ENCODE measurements around the gene GOLGA1. TPM values are rescaled to one million over a fixed set of nuclear protein-coding genes. Genes with fewer than 3 reads are reported as not detected.

Gene GOLGA1
- total RNA-seq, 1 experiment from 2014 or later = 9.6 TPM

DNA sequence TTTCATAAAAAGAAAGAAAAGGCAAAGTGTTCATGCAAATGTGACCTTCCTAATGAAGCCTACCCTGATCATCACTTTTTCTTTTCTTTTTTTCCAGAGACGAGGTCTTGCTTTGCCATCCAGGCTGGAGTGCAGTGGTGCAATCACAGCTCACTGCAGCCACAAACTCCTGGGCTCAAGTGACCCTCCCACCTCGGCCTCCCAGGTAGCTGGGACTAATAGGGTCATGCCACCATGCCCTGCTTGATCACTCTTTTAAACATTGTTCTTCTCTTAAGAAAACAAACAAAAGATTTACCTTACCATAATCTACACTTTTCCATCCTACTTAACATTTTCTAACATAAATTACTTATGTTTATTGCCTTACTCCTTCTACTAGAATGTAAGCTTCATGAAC is 8.5 kb upstream of the GOLGA1 start:
- H3K27me3 Mint-ChIP-seq (ENCODE audit: low read depth) = no peaks in the 10 kb centered on the region
- CTCF ChIA-PET = no interaction called here
- TF ChIP-seq RELA (CRISPR knock-in tag; IDR thresholded peaks at IDR 0.05; ENCODE audit: borderline replicate concordance) (no peak), TP53 (CRISPR knock-in tag; IDR thresholded peaks at IDR 0.05) (no peak)
- TF ChIP-seq, protein P1, sequence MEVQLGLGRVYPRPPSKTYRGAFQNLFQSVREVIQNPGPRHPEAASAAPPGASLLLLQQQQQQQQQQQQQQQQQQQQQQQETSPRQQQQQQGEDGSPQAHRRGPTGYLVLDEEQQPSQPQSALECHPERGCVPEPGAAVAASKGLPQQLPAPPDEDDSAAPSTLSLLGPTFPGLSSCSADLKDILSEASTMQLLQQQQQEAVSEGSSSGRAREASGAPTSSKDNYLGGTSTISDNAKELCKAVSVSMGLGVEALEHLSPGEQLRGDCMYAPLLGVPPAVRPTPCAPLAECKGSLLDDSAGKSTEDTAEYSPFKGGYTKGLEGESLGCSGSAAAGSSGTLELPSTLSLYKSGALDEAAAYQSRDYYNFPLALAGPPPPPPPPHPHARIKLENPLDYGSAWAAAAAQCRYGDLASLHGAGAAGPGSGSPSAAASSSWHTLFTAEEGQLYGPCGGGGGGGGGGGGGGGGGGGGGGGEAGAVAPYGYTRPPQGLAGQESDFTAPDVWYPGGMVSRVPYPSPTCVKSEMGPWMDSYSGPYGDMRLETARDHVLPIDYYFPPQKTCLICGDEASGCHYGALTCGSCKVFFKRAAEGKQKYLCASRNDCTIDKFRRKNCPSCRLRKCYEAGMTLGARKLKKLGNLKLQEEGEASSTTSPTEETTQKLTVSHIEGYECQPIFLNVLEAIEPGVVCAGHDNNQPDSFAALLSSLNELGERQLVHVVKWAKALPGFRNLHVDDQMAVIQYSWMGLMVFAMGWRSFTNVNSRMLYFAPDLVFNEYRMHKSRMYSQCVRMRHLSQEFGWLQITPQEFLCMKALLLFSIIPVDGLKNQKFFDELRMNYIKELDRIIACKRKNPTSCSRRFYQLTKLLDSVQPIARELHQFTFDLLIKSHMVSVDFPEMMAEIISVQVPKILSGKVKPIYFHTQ (CRISPR knock-in tag; IDR thresholded peaks at IDR 0.05) = no peak
- no peak overlapping the region for H3K4me3 Mint-ChIP-seq
- H3K9me3 Mint-ChIP-seq = no peaks in the 10 kb centered on the region
- POLR2A ChIA-PET = interaction anchor here (0.6 kb wide), 2 partner anchors 88 to 93 kb away, joined by 3 to 4 read pairs; no protein-coding TSS in a partner anchor
- no peak for ATAC-seq
- H3K27ac Mint-ChIP-seq = no peak overlapping the region
- H3K4me1 Mint-ChIP-seq = no peaks in the 10 kb centered on the region
- no peak for DNase-seq (ENCODE audit: low spot score)
- peaks cover 7% of the 10 kb centered on the region for H3K36me3 Mint-ChIP-seq

GRCh38 chr9:124947727-124948391 is 7.0 kb upstream of the GOLGA1 start:
- Mint-ChIP-seq H3K4me3 (no peak overlapping the region), H3K9me3 (no peaks in the 10 kb centered on the region), H3K36me3 (peaks cover 7% of the 10 kb centered on the region), H3K27ac (no peak overlapping the region), H3K4me1 (no peaks in the 10 kb centered on the region), H3K27me3 (ENCODE audit: low read depth) (no peaks in the 10 kb centered on the region)
- ChIA-PET CTCF (no interaction called here), POLR2A (no interaction called here)
- DNase-seq (ENCODE audit: low spot score) = no peak
- TF ChIP-seq, protein P2, sequence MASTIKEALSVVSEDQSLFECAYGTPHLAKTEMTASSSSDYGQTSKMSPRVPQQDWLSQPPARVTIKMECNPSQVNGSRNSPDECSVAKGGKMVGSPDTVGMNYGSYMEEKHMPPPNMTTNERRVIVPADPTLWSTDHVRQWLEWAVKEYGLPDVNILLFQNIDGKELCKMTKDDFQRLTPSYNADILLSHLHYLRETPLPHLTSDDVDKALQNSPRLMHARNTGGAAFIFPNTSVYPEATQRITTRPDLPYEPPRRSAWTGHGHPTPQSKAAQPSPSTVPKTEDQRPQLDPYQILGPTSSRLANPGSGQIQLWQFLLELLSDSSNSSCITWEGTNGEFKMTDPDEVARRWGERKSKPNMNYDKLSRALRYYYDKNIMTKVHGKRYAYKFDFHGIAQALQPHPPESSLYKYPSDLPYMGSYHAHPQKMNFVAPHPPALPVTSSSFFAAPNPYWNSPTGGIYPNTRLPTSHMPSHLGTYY (CRISPR knock-in tag; IDR thresholded peaks at IDR 0.05) = no peak
- TF ChIP-seq, protein P3, sequence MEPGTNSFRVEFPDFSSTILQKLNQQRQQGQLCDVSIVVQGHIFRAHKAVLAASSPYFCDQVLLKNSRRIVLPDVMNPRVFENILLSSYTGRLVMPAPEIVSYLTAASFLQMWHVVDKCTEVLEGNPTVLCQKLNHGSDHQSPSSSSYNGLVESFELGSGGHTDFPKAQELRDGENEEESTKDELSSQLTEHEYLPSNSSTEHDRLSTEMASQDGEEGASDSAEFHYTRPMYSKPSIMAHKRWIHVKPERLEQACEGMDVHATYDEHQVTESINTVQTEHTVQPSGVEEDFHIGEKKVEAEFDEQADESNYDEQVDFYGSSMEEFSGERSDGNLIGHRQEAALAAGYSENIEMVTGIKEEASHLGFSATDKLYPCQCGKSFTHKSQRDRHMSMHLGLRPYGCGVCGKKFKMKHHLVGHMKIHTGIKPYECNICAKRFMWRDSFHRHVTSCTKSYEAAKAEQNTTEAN (CRISPR knock-in tag; IDR thresholded peaks at IDR 0.05) = no peak
- TF ChIP-seq, protein P4, sequence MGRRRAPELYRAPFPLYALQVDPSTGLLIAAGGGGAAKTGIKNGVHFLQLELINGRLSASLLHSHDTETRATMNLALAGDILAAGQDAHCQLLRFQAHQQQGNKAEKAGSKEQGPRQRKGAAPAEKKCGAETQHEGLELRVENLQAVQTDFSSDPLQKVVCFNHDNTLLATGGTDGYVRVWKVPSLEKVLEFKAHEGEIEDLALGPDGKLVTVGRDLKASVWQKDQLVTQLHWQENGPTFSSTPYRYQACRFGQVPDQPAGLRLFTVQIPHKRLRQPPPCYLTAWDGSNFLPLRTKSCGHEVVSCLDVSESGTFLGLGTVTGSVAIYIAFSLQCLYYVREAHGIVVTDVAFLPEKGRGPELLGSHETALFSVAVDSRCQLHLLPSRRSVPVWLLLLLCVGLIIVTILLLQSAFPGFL (CRISPR knock-in tag; IDR thresholded peaks at IDR 0.05; ENCODE audit: borderline replicate concordance) = no peak
- TF ChIP-seq ZNF396 (CRISPR knock-in tag; IDR thresholded peaks at IDR 0.05; ENCODE audit: borderline replicate concordance) (no peak), ZNF532 (CRISPR knock-in tag; IDR thresholded peaks at IDR 0.05; ENCODE audit: borderline replicate concordance) (no peak)
- no peak for ATAC-seq

DNA sequence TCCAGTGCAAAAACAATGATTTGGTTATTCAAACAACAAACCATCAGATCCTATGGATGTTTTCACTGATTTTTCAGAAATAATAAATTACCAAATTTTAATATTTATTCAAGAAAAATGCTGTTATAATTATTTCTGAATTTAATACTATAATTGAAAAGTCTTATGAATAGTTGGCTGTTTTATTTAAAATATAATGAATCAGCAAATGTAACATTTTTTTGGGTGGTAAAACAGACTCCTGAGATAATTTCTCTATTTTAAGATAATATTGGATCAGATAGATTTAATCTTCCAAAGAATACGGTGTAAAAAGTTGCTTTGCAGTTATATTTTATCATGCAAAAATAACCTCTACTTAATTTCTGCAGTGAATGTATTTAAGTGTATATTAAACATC is 5.3 kb upstream of the GOLGA1 start:
- POLR2A ChIA-PET = no interaction called here
- TF ChIP-seq, protein P5, sequence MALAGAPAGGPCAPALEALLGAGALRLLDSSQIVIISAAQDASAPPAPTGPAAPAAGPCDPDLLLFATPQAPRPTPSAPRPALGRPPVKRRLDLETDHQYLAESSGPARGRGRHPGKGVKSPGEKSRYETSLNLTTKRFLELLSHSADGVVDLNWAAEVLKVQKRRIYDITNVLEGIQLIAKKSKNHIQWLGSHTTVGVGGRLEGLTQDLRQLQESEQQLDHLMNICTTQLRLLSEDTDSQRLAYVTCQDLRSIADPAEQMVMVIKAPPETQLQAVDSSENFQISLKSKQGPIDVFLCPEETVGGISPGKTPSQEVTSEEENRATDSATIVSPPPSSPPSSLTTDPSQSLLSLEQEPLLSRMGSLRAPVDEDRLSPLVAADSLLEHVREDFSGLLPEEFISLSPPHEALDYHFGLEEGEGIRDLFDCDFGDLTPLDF (CRISPR knock-in tag; IDR thresholded peaks at IDR 0.05) = no peak
- TF ChIP-seq JUN (CRISPR knock-in tag; IDR thresholded peaks at IDR 0.05) = no peak
- no peak for TF ChIP-seq OVOL2 (CRISPR knock-in tag; IDR thresholded peaks at IDR 0.05; ENCODE audit: borderline replicate concordance)
- TF ChIP-seq TCF7 (CRISPR knock-in tag; IDR thresholded peaks at IDR 0.05; ENCODE audit: low read depth) = no peak
- TF ChIP-seq ZNF317 (CRISPR knock-in tag; IDR thresholded peaks at IDR 0.05; ENCODE audit: borderline replicate concordance, low read depth) = no peak
- no peak for TF ChIP-seq SMAD3 (CRISPR knock-in tag; IDR thresholded peaks at IDR 0.05; ENCODE audit: borderline replicate concordance)
- no peak for TF ChIP-seq ZNF232 (CRISPR knock-in tag; IDR thresholded peaks at IDR 0.05)
- TF ChIP-seq IRF2 (CRISPR knock-in tag; IDR thresholded peaks at IDR 0.05; ENCODE audit: borderline replicate concordance, low read depth) = no peak

More for the DNA sequence above, 5.3 kb upstream of the GOLGA1 start:
- CTCF ChIA-PET = no interaction called here
- H3K4me3 Mint-ChIP-seq = no peak overlapping the region
- H3K9me3 Mint-ChIP-seq = no peaks in the 10 kb centered on the region
- ATAC-seq = no peak
- no peak for DNase-seq (ENCODE audit: low spot score)
- no peak overlapping the region for H3K27ac Mint-ChIP-seq
- no peaks in the 10 kb centered on the region for H3K27me3 Mint-ChIP-seq (ENCODE audit: low read depth)
- no peaks in the 10 kb centered on the region for H3K36me3 Mint-ChIP-seq
- H3K4me1 Mint-ChIP-seq = peaks cover 7% of the 10 kb centered on the region

All from WTC11 (cell line).